ENCODE data around the gene CD74. TPM values are rescaled to one million over a fixed set of nuclear protein-coding genes. Genes with fewer than 3 reads are reported as not detected.
A peak's percentile ranks its signal among the peaks of the same experiment; 100 is the strongest.
"Not testable (repeated sequence)": the region's sequence is repeated elsewhere in the genome, so short reads cannot be mapped to it uniquely, and the experiment has no call there.

The CD74 gene
- total RNA-seq, 3 donors from 2014 or later = 382 to 393 (median 392) TPM

- H3K4me1 ChIP-seq = no peaks in the 10 kb centered on the region
- H3K4me3 ChIP-seq = peak overlapping the region in 1 of 3 donors; percentile 15
- intact Hi-C loops (cut with DNase I; ENCODE audit: low total_unique reads) = no loop called here
- peak overlapping the region; percentile 42 to 71 for H3K27ac ChIP-seq
- H3K36me3 ChIP-seq = no peaks in the 10 kb centered on the region
- H3K27me3 ChIP-seq = no peaks in the 10 kb centered on the region
- DNase-seq (ENCODE audit: low spot score in 2 of 2) = peak; percentile 32 to 59
- H3K9me3 ChIP-seq = no peaks in the 10 kb centered on the region
- TF ChIP-seq, protein P1, sequence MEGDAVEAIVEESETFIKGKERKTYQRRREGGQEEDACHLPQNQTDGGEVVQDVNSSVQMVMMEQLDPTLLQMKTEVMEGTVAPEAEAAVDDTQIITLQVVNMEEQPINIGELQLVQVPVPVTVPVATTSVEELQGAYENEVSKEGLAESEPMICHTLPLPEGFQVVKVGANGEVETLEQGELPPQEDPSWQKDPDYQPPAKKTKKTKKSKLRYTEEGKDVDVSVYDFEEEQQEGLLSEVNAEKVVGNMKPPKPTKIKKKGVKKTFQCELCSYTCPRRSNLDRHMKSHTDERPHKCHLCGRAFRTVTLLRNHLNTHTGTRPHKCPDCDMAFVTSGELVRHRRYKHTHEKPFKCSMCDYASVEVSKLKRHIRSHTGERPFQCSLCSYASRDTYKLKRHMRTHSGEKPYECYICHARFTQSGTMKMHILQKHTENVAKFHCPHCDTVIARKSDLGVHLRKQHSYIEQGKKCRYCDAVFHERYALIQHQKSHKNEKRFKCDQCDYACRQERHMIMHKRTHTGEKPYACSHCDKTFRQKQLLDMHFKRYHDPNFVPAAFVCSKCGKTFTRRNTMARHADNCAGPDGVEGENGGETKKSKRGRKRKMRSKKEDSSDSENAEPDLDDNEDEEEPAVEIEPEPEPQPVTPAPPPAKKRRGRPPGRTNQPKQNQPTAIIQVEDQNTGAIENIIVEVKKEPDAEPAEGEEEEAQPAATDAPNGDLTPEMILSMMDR (IDR thresholded peaks at IDR 0.05) = no peak
- TF ChIP-seq POLR2A (IDR thresholded peaks at IDR 0.05) = no peak
- no peak for TF ChIP-seq POLR2AphosphoS5 (IDR thresholded peaks at IDR 0.05)
These were observed 15.6 kb upstream of the CD74 start for GRCh38 chr5:150428106-150428876.

GRCh38 chr5:150426165-150426564, 13.5 kb upstream of the CD74 start:
- intact Hi-C loops (cut with DNase I; ENCODE audit: low total_unique reads) = not testable (repeated sequence)

DNA sequence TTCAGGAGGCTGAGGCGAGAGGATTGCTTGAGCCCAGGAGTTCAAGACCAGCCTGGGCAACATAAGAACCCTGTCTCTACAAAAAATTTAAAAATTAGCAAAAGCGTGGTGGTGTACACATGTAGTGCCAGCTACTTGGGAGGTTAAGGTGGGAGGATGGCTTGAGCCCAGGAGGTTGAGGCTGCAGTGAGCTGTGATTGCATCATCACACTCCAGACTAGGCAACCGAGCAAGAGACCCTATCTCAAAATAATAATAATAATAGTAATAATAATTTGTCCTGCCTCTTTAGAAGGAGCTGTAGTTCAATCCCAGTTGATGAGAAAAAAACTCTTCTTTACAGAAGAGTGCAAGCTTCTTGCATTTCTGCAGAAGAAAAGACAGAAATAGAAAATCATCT, 10.0 kb upstream of the CD74 start:
- Histone ChIP-seq H3K9me3 (no peaks in the 10 kb centered on the region), H3K27me3 (no peaks in the 10 kb centered on the region), H3K4me3 (no peak overlapping the region), H3K27ac (no peak overlapping the region), H3K4me1 (no peaks in the 10 kb centered on the region), H3K36me3 (no peaks in the 10 kb centered on the region)
- no peak for DNase-seq (ENCODE audit: low spot score in 2 of 2)
- TF ChIP-seq, protein P1 (IDR thresholded peaks at IDR 0.05) = no peak
- TF ChIP-seq POLR2A (IDR thresholded peaks at IDR 0.05) = no peak
- TF ChIP-seq POLR2AphosphoS5 (IDR thresholded peaks at IDR 0.05) = no peak
- intact Hi-C loops (cut with DNase I; ENCODE audit: low total_unique reads) = no loop called here

More at GRCh38 chr5:150426165-150426564, 13.5 kb upstream of the CD74 start:
- not testable (repeated sequence) for DNase-seq (ENCODE audit: low spot score in 2 of 2); H3K27me3 ChIP-seq; H3K36me3 ChIP-seq; H3K27ac ChIP-seq; H3K4me3 ChIP-seq; H3K4me1 ChIP-seq; H3K9me3 ChIP-seq

DNA sequence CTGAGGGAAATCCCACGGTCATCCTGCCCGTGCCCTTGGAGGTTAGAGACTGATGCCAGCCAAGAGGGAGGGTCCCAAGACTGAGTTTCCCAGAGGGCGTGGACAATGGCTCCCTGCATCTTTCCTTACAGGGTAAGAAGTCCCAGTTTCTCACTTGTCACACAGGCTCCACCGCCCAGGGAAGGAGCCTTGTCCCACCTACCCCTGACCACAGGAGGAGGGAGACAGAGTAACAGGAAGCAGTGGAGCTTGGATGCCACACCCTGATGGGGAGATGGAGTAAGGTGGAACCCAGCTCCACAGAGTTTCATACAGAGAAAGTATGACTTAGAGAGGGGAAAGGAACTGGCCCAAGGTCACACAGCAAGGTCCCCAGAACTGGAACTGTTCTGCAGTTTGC, 9.4 kb upstream of the CD74 start:
- no peaks in the 10 kb centered on the region for H3K36me3 ChIP-seq
- no peak for DNase-seq (ENCODE audit: low spot score in 2 of 2)

GRCh38 chr5:150419630-150420270, 7.0 kb upstream of the CD74 start:
- Histone ChIP-seq H3K4me1 (no peaks in the 10 kb centered on the region), H3K36me3 (no peaks in the 10 kb centered on the region), H3K9me3 (no peaks in the 10 kb centered on the region), H3K27me3 (no peaks in the 10 kb centered on the region), H3K4me3 (no peak overlapping the region), H3K27ac (no peak overlapping the region)
- intact Hi-C loops (cut with DNase I; ENCODE audit: low total_unique reads) = no loop called here
- DNase-seq (ENCODE audit: low spot score in 2 of 2) = no peak
- TF ChIP-seq POLR2AphosphoS5 (IDR thresholded peaks at IDR 0.05) (no peak), POLR2A (IDR thresholded peaks at IDR 0.05) (no peak)
- TF ChIP-seq, protein P1 (IDR thresholded peaks at IDR 0.05) = no peak

More for the DNA sequence above, 9.4 kb upstream of the CD74 start:
- no peak overlapping the region for H3K4me3 ChIP-seq
- H3K4me1 ChIP-seq = no peaks in the 10 kb centered on the region
- no peaks in the 10 kb centered on the region for H3K27me3 ChIP-seq
- intact Hi-C loops (cut with DNase I; ENCODE audit: low total_unique reads) = no loop called here
- no peak overlapping the region for H3K27ac ChIP-seq
- H3K9me3 ChIP-seq = no peaks in the 10 kb centered on the region
- no peak for TF ChIP-seq POLR2AphosphoS5 (IDR thresholded peaks at IDR 0.05)

GRCh38 chr5:150413902-150414790, 1.4 kb upstream of the CD74 start:
- H3K4me1 ChIP-seq; H3K36me3 ChIP-seq; H3K9me3 ChIP-seq; intact Hi-C loops (cut with DNase I; ENCODE audit: low total_unique reads); H3K27me3 ChIP-seq; DNase-seq (ENCODE audit: low spot score in 2 of 2); H3K4me3 ChIP-seq: not testable (repeated sequence)
- H3K27ac ChIP-seq = peak overlapping the region; percentile 85 to 88

All from breast epithelium (tissue), 4 donors.